Ovary (tissue), 9 donors: ENCODE results near the gene MYADML2. TPM values are rescaled to one million over a fixed set of nuclear protein-coding genes. Genes with fewer than 3 reads are reported as not detected.

Experiments
- DNase-seq, 5 donors: peaks; one replicate each; pipeline ENCODE4 v3.0.0-alpha.2; 2019 to 2020
- H3K27ac ChIP-seq, 2 donors: fragments of 200-600 bp; one replicate each; pipeline versions ENCODE4 v1.5.1 to v1.8.0; 2019 to 2022
- H3K27me3 ChIP-seq: fragments of 200-600 bp; one replicate; pipeline ENCODE4 v1.8.0; 2022
- H3K36me3 ChIP-seq: fragments of 200-600 bp; sonication (generic); one replicate; pipeline ENCODE4 v1.5.1; 2019
- H3K4me1 ChIP-seq: one replicate; pipeline ENCODE4 v1.8.1; 2013; ENCODE audit warnings: mild to moderate bottlenecking, moderate library complexity; ENCODE audit not compliant: insufficient read depth
- H3K4me3 ChIP-seq: fragments of 200-600 bp; sonication (generic); one replicate; pipeline ENCODE4 v1.5.1; 2017
- H3K9me3 ChIP-seq, 2 donors: fragments of 200-600 bp in 1 of 2; sonication (generic) in 1 of 2; one replicate each; pipeline versions ENCODE4 v1.5.1 to v1.8.1; 2013 to 2019; ENCODE audit warnings: mild to moderate bottlenecking in 1 of 2, moderate library complexity in 1 of 2
- EP300 ChIP-seq: sonication (generic); formaldehyde crosslinking; IDR thresholded peaks from one replicate; pipeline ENCODE4 v1.6.1; 2017; ENCODE audit warnings: antibody characterized with exemption
- POLR2A ChIP-seq: fragments of 450-650 bp; IDR thresholded peaks from one replicate; pipeline ENCODE4 v1.6.1; 2017; ENCODE audit warnings: antibody characterized with exemption, mild to moderate bottlenecking, moderate library complexity
- WGBS, 3 donors: extraction: QIAGEN DNeasy Blood & Tissue Kit in 1 of 3; methylation state at CpG; one replicate each; pipeline versions ENCODE4 v1.1.5 to v1.1.7; 2013 to 2017; 5-methylcytosine and 5-hydroxymethylcytosine counted together
- intact Hi-C, 4 donors: fragments of 100-400 bp; cut with DNase I; formaldehyde crosslinking; loops; one replicate each; pipeline versions ENCODE4 v1.11.0 to v1.15.1; 2022 to 2023
- polyA plus RNA-seq, 2 donors: library from polyadenylated mRNA; stranded (reverse); fragments of 200-250 nt in 1 of 2; fragments of 350-450 nt in 1 of 2; fragmentation: Illumina TruSeq in 1 of 2; extraction: RNeasy Lipid Tissue Mini Kit (QIAGEN cat#74804) in 1 of 2; gene quantifications; one replicate each; pipeline ENCODE4 v1.2.3, GENCODE V29; 2013 to 2014
- total RNA-seq, 7 donors: library from RNA; depleted of rRNA in 2 of 7; stranded (reverse); fragments of >200 nt in 2 of 7; fragmentation: NEBNext Ultra II Directional in 3 of 7; extraction: Animal tissue kit (Norgen Biotek cat#: 25700) in 3 of 7; gene quantifications; one replicate each; pipeline versions ENCODE4 v1.1.0 to v1.2.4, GENCODE V29; 2016 to 2023
- TF ChIP-seq, protein P1 (sequence below), 3 donors: fragments of 450-650 bp in 2 of 3; fragments of 200-600 bp in 1 of 3; IDR thresholded peaks; one replicate each; pipeline versions ENCODE4 v1.5.1 to v1.8.0; 2016 to 2022; ENCODE audit warnings: antibody characterized with exemption in 3 of 3, mild to moderate bottlenecking in 1 of 3
- donor health status: DM: no; HTN: no; CAD: no; lungs with moderate emphysema.
- donor health status: DM: no; HTN: no; CAD: no.
- donor health status: Bipolar disorder and iron deficiency.
- donor health status: DM: yes; HTN: yes; CAD: no.
- donor health status: DM: no; HTN: no; CAD: no.
- donor health status: DM: yes; HTN: yes; CAD: no.

MYADML2 gene
- total and polyA plus RNA-seq, 9 donors = not detected

DNA sequence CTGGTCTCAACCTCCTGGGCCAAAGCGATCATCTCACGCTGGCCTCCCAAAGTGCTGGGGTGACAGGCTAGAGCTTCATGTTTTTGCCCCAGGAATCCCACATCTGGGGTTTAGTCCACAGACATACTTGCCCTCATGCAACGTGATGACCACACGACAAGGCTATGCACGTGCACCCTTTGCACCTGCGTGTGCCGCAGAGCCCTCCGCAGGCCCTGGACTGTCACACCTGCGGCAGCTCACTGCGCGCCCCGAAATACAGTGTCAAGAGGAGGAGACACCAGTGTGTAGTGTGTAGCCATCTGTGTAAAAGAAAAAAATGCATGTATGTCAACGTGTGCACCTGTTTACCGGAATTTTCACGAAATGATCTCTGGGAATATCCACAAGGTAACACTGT, 3.5 kb upstream of the MYADML2 start:
- no peaks in the 10 kb centered on the region for H3K4me1 ChIP-seq
- no peaks in the 10 kb centered on the region for H3K27me3 ChIP-seq
- 80 to 85% (median 83%) methylated on average over 15 of the region's 15 CpGs for WGBS, 3 donors
- H3K36me3 ChIP-seq = no peaks in the 10 kb centered on the region
- H3K27ac ChIP-seq = no peak overlapping the region
- no peak for DNase-seq
- TF ChIP-seq POLR2A (no peak), EP300 (no peak)
- TF ChIP-seq, protein P1, sequence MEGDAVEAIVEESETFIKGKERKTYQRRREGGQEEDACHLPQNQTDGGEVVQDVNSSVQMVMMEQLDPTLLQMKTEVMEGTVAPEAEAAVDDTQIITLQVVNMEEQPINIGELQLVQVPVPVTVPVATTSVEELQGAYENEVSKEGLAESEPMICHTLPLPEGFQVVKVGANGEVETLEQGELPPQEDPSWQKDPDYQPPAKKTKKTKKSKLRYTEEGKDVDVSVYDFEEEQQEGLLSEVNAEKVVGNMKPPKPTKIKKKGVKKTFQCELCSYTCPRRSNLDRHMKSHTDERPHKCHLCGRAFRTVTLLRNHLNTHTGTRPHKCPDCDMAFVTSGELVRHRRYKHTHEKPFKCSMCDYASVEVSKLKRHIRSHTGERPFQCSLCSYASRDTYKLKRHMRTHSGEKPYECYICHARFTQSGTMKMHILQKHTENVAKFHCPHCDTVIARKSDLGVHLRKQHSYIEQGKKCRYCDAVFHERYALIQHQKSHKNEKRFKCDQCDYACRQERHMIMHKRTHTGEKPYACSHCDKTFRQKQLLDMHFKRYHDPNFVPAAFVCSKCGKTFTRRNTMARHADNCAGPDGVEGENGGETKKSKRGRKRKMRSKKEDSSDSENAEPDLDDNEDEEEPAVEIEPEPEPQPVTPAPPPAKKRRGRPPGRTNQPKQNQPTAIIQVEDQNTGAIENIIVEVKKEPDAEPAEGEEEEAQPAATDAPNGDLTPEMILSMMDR (IDR thresholded peaks at IDR 0.05) = no peak
- H3K4me3 ChIP-seq = no peak overlapping the region
- intact Hi-C loops = loop anchor here in 2 of 4 donors (10.0 kb wide), 1 partner anchor 204 kb away; no protein-coding TSS in a partner anchor
- no peaks in the 10 kb centered on the region for H3K9me3 ChIP-seq

DNA sequence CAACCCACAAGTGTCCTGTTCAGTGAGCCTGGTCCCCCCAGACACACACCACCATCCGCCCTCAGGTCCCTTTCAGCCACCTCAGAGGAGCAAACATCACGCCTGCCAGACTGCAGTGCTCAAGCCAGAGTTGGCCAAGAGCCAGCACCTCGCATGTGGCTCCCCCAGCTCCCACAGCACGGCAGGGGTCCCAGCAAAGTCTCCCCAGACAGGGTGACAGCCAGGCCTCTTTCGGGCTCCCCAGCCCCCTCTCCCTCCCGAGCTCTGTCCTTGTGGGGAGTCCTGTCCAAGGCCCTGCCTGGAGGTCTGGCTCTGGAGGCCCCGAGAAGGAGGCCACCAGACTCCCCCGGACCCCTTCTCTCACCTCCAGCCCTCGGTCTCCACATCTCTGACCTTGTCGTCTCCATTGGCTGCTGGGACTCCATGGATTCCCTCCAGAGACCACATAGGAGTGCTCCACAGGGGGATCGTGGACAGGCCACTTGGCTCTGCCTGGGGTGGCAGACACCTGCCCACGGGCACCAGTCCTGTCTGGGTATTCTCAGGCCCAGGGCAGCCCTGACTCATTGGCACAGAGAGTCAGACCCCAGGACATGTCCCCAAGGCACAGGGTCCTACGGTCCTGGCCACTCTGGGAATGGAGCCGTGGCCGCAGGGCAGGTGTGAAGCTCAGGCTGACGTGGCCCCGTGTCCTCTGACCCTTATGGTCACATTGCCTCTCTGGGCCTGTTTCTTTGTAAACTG, 1.8 kb upstream of the MYADML2 start:
- WGBS, 3 donors = 73 to 82% (median 74%) methylated on average over 17 of the region's 17 CpGs

DNA sequence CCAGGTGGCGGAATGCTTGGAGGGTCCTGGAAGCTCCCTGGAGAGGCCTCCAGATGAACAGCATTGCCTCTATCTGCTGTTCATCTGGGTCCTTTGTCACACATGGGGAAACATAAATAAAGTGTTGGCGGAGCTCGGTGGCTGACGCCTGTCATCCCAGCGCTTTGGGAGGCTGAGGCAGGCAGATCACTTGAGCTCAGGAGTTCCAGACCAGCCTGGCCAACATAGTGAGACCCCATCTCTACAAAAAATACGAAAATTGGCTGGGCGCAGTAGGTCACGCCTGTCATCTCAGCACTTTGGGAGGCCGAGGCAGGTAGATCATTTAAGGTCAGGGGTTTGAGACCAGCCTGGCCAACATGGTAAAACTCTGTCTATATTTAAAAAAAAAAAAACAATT, 2.2 kb downstream of the MYADML2 start:
- WGBS, 3 donors = 85 to 92% (median 89%) methylated on average over 9 of the region's 9 CpGs
- no peaks in the 10 kb centered on the region for H3K27me3 ChIP-seq
- H3K4me3 ChIP-seq = no peak overlapping the region
- no peak for DNase-seq
- intact Hi-C loops = no loop called here
- no peaks in the 10 kb centered on the region for H3K36me3 ChIP-seq
- H3K27ac ChIP-seq = no peak overlapping the region
- TF ChIP-seq EP300 = no peak
- TF ChIP-seq, protein P1 (IDR thresholded peaks at IDR 0.05) = no peak
- TF ChIP-seq POLR2A = no peak
- H3K9me3 ChIP-seq = no peaks in the 10 kb centered on the region
- peaks cover 2% of the 10 kb centered on the region for H3K4me1 ChIP-seq

More for the DNA sequence above, 1.8 kb upstream of the MYADML2 start:
- no peaks in the 10 kb centered on the region for H3K4me1 ChIP-seq
- no peaks in the 10 kb centered on the region for H3K27me3 ChIP-seq
- DNase-seq = no peak
- intact Hi-C loops = no loop called here
- no peaks in the 10 kb centered on the region for H3K9me3 ChIP-seq
- H3K4me3 ChIP-seq = no peak overlapping the region
- H3K36me3 ChIP-seq = no peaks in the 10 kb centered on the region
- no peak for TF ChIP-seq POLR2A
- TF ChIP-seq, protein P1 (IDR thresholded peaks at IDR 0.05) = no peak
- no peak for TF ChIP-seq EP300
- H3K27ac ChIP-seq = no peak overlapping the region

DNA sequence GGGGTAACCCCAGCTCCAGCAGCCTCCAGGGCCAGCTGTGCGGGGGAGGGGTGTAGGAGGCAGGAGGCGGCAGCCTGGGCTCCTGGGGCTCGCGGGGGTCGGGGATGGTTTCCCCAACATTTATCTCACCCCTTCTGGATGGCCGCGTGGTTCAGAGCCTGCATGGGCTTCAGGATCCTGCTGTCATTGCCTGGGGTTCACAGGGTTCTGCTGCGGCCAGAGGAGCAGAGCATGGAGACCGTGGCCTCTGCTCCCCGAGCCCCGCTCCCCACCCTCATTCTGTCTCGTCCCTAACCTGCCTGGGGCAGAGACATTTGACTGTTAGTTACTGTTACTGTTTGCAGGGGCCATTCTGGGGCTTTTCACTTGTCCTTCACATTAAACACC, 4.9 kb downstream of the MYADML2 start:
- TF ChIP-seq, protein P1 (IDR thresholded peaks at IDR 0.05) = no peak
- TF ChIP-seq POLR2A (no peak), EP300 (no peak)
- H3K4me3 ChIP-seq = no peak overlapping the region
- H3K4me1 ChIP-seq = peaks cover 2% of the 10 kb centered on the region
- H3K36me3 ChIP-seq = no peaks in the 10 kb centered on the region
- H3K27ac ChIP-seq = no peak overlapping the region
- 21 to 44% (median 33%) methylated on average over 11 to 12 of the region's 12 CpGs for WGBS, 3 donors
- no peak for DNase-seq
- H3K9me3 ChIP-seq = no peaks in the 10 kb centered on the region
- intact Hi-C loops = no loop called here
- H3K27me3 ChIP-seq = no peaks in the 10 kb centered on the region
